ENCODE results near the gene GLP2R.

GLP2R gene

GRCh38 chr17:9790316-9790715, 35.4 kb upstream of the GLP2R start:
- TF ChIP-seq CTCF (conservative IDR thresholded peaks at IDR 0.05; ENCODE audit: control insufficient read depth, insufficient read depth, low read depth, low read length): no peak
- no peak overlapping the region for H3K4me3 ChIP-seq (ENCODE audit: control insufficient read depth, low read depth, low read length)

GRCh38 chr17:9790889-9791876, 34.5 kb upstream of the GLP2R start, which contains the start of gene DHRS7C:
TSS of gene DHRS7C (minus strand) at chr17:9791592. CDS start at chr17:9791284, 308 bp downstream.
- DNase-seq (ENCODE audit: low read depth): no peak
- no peak within 1 kb of the TSS for H3K4me3 ChIP-seq (ENCODE audit: control insufficient read depth, low read depth, low read length)
- TF ChIP-seq CTCF (conservative IDR thresholded peaks at IDR 0.05; ENCODE audit: control insufficient read depth, insufficient read depth, low read depth, low read length): no peak

More at GRCh38 chr17:9790316-9790715, 35.4 kb upstream of the GLP2R start:
- no peak for DNase-seq (ENCODE audit: low read depth)

- TF ChIP-seq CTCF (conservative IDR thresholded peaks at IDR 0.05; ENCODE audit: control insufficient read depth, insufficient read depth, low read depth, low read length): no peak
- no peak overlapping the region for H3K4me3 ChIP-seq (ENCODE audit: control insufficient read depth, low read depth, low read length)
- no peak for DNase-seq (ENCODE audit: low read depth)
Observed at GRCh38 chr17:9792181-9792840, 33.4 kb upstream of the GLP2R start.

GRCh38 chr17:9798008-9798407, 27.7 kb upstream of the GLP2R start:
- DNase-seq (ENCODE audit: low read depth): no peak
- H3K4me3 ChIP-seq (ENCODE audit: control insufficient read depth, low read depth, low read length): no peak overlapping the region
- no peak for TF ChIP-seq CTCF (conservative IDR thresholded peaks at IDR 0.05; ENCODE audit: control insufficient read depth, insufficient read depth, low read depth, low read length)

GRCh38 chr17:9798724-9799123, 27.0 kb upstream of the GLP2R start:
- DNase-seq (ENCODE audit: low read depth): no peak
- no peak for TF ChIP-seq CTCF (conservative IDR thresholded peaks at IDR 0.05; ENCODE audit: control insufficient read depth, insufficient read depth, low read depth, low read length)
- H3K4me3 ChIP-seq (ENCODE audit: control insufficient read depth, low read depth, low read length): no peak overlapping the region

GRCh38 chr17:9801505-9801904, 24.2 kb upstream of the GLP2R start:
- no peak for DNase-seq (ENCODE audit: low read depth)
- TF ChIP-seq CTCF (conservative IDR thresholded peaks at IDR 0.05; ENCODE audit: control insufficient read depth, insufficient read depth, low read depth, low read length): no peak
- no peak overlapping the region for H3K4me3 ChIP-seq (ENCODE audit: control insufficient read depth, low read depth, low read length)
